Upper lobe of left lung (tissue), 4 donors: ENCODE measurements around the gene GPHA2.

Source experiments
- EP300 ChIP-seq, 4 donors: sonication (generic); formaldehyde crosslinking; IDR thresholded peaks; one replicate each; pipeline ENCODE4 v1.5.1; 2017; ENCODE audit warnings: antibody characterized with exemption in 4 of 4, control low read depth in 2 of 4
- POLR2A ChIP-seq, 4 donors: fragments of 450-650 bp; IDR thresholded peaks; one replicate each; pipeline ENCODE4 v1.5.1; 2016 to 2017; ENCODE audit warnings: antibody characterized with exemption in 4 of 4, mild to moderate bottlenecking in 2 of 4
- POLR2AphosphoS5 ChIP-seq, 2 donors: sonication (generic); formaldehyde crosslinking; IDR thresholded peaks; one replicate each; pipeline ENCODE4 v1.5.1; 2017; ENCODE audit warnings: antibody characterized with exemption in 2 of 2
- TF ChIP-seq, protein P1 (sequence below), 6 experiments: fragments of 450-650 bp in 4 of 6; fragments of 200-600 bp in 2 of 6; sonication (generic) in 2 of 6; IDR thresholded peaks; one replicate each; pipeline ENCODE4 v1.5.1; 2016 to 2019; ENCODE audit warnings: antibody characterized with exemption in 6 of 6

DNA sequence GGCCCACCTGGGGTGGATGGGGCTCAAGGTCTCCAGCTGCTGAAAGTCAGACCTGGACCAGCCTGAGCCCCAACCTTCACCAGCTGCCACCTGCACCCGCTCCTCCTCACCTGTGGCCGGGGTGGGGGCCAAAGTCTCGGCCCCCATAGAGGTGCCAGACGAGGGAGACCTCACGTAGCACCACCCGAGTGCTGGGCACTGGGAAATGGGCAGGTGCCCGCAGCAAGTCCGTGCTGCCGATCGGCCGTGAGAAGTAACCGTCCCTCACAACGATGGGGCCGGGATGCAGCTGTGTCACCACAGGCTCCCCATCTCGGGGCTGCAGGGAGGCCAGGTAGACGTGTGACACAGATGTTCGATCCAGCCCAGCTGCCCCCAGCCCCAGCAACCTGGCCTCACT lies 34.9 kb downstream of the GPHA2 start:
- TF ChIP-seq POLR2A (IDR thresholded peaks at IDR 0.05) (no peak), POLR2AphosphoS5 (IDR thresholded peaks at IDR 0.05) (no peak), EP300 (IDR thresholded peaks at IDR 0.05) (no peak)
- TF ChIP-seq, protein P1, sequence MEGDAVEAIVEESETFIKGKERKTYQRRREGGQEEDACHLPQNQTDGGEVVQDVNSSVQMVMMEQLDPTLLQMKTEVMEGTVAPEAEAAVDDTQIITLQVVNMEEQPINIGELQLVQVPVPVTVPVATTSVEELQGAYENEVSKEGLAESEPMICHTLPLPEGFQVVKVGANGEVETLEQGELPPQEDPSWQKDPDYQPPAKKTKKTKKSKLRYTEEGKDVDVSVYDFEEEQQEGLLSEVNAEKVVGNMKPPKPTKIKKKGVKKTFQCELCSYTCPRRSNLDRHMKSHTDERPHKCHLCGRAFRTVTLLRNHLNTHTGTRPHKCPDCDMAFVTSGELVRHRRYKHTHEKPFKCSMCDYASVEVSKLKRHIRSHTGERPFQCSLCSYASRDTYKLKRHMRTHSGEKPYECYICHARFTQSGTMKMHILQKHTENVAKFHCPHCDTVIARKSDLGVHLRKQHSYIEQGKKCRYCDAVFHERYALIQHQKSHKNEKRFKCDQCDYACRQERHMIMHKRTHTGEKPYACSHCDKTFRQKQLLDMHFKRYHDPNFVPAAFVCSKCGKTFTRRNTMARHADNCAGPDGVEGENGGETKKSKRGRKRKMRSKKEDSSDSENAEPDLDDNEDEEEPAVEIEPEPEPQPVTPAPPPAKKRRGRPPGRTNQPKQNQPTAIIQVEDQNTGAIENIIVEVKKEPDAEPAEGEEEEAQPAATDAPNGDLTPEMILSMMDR (IDR thresholded peaks at IDR 0.05), result no peak
